HFFc6 (cell line): ENCODE results near the gene KCNMA1. TPM values are rescaled to one million over a fixed set of nuclear protein-coding genes. Genes with fewer than 3 reads are reported as not detected.

Experiments used
- DNase-seq: peaks from one replicate; pipeline ENCODE4 v3.0.0-alpha.2; 2018
- H3K27ac Mint-ChIP-seq: 2 replicates; pipeline ENCODE4 v1.8.0; 2020; ENCODE audit warnings: mild to moderate bottlenecking, mixed read lengths
- H3K27me3 Mint-ChIP-seq: 2 replicates; pipeline ENCODE4 v1.8.0; 2021; ENCODE audit warnings: mild to moderate bottlenecking, moderate library complexity, mixed read lengths; ENCODE audit not compliant: insufficient read depth
- H3K36me3 Mint-ChIP-seq: 2 replicates; pipeline ENCODE4 v1.8.0; 2021; ENCODE audit warnings: low read depth, mixed read lengths
- H3K4me1 Mint-ChIP-seq: 2 replicates; pipeline ENCODE4 v1.8.0; 2020; ENCODE audit warnings: low read depth, mixed read lengths
- H3K4me3 Mint-ChIP-seq: 2 replicates; pipeline ENCODE4 v1.8.0; 2020; ENCODE audit warnings: mild to moderate bottlenecking, moderate library complexity, mixed read lengths
- H3K9me3 Mint-ChIP-seq: 2 replicates; pipeline ENCODE4 v1.8.0; 2020; ENCODE audit warnings: mild to moderate bottlenecking, mixed read lengths
- CTCF ChIP-seq: fragments of 200-600 bp; sonication (generic); IDR thresholded peaks from 2 replicates; pipeline ENCODE4 v1.5.0; 2021; ENCODE audit warnings: antibody characterized with exemption, mild to moderate bottlenecking
- total RNA-seq, 6 experiments: library from RNA; stranded (reverse); fragmentation: NEBNext Ultra II Directional; extraction: Animal tissue kit (Norgen Biotek cat#: 25700); gene quantifications; 2 replicates in 1 of 6; 3 replicates in 5 of 6; pipeline ENCODE4 v1.2.3, GENCODE V29; 2021

The KCNMA1 gene
- total RNA-seq, 6 experiments from 2014 or later = 87.1 to 191 (median 93.5) TPM

DNA sequence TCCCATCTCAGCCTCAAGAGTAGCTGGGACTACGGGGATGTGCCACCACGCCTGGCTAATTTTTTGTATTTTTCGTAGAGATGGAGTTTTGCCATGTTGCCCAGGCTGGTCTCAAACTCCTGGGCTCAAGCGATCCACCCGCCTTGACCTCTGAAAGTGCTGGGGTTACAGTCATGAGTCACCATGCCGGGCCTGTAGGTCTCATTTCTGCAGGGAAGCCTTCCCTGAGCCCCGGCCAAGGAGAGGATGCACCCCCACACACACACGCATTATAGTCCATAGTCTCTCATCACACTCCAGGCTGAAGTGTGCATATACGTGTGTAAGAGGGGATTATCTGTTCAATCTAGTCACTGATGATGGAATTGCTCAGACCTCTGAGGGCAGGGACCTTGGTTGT, 29.3 kb downstream of the KCNMA1 start:
- no peaks in the 10 kb centered on the region; the same call in 1 of the 2 replicates for H3K27me3 Mint-ChIP-seq
- H3K36me3 Mint-ChIP-seq = no peaks in the 10 kb centered on the region; the same call in 1 of the 2 replicates
- no peak for DNase-seq
- H3K27ac Mint-ChIP-seq = peak overlapping the region; percentile 9; the same call in 1 of the 2 replicates
- H3K9me3 Mint-ChIP-seq = no peaks in the 10 kb centered on the region
- peaks cover 81% of the 10 kb centered on the region for H3K4me1 Mint-ChIP-seq
- no peak overlapping the region for H3K4me3 Mint-ChIP-seq
- TF ChIP-seq CTCF = no peak

DNA sequence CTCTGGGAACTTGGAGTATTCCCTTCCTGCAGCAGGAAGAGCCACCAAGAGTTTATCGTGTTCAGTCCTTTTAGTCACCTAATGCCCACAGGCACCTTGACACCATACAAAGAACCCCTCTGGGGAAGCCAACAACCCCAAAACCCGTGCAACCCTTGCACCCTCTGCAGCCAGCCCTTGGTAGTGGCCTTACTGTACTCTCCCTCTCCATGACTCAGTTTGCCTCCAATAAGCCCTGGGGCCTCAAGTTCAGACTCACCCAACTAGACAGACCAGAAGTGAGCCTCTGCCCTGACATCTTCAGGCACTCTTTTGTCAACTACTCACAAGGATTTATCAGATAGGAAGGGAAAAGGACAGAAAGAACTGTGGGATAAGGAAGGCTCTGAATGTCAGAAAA, 30.9 kb downstream of the KCNMA1 start:
- H3K36me3 Mint-ChIP-seq = no peaks in the 10 kb centered on the region; the same call in 1 of the 2 replicates
- no peak; the same call in 1 of the 2 replicates for TF ChIP-seq CTCF
- H3K4me3 Mint-ChIP-seq = no peak overlapping the region
- DNase-seq = no peak
- H3K9me3 Mint-ChIP-seq = no peaks in the 10 kb centered on the region
- no peak overlapping the region for H3K27ac Mint-ChIP-seq
- no peaks in the 10 kb centered on the region; the same call in 1 of the 2 replicates for H3K27me3 Mint-ChIP-seq
- H3K4me1 Mint-ChIP-seq = peaks cover 95% of the 10 kb centered on the region

DNA sequence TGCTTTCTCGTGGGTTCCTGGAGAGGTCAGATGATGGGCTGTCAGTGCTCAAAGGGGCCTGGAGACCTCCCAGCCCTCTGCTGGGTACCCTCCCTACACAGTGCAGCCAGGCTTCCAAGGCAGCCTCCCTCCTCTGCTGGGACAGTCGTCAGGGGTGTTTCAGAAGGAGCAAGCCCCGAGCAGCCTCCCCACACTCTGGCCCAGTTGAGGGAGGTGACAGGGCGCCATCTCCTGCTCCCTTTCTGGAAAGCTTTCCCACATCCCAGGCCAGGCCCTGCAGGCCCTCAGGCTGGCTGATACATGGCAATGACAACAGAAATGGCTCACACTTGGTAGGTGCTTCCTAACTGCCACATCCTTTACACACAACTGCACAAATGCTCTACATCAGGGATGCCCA, 32.1 kb downstream of the KCNMA1 start:
- peak; percentile 20 for DNase-seq
- Mint-ChIP-seq H3K27me3 (peaks cover 1% of the 10 kb centered on the region; the same call in 1 of the 2 replicates), H3K4me3 (no peak overlapping the region), H3K9me3 (no peaks in the 10 kb centered on the region), H3K36me3 (no peaks in the 10 kb centered on the region; the same call in 1 of the 2 replicates), H3K27ac (peak overlapping the region; percentile 73), H3K4me1 (peaks cover 94% of the 10 kb centered on the region)
- peak; percentile 51 for TF ChIP-seq CTCF

GRCh38 chr10:77604941-77605351, 32.7 kb downstream of the KCNMA1 start:
- H3K27me3 Mint-ChIP-seq = peaks cover 1% of the 10 kb centered on the region; the same call in 1 of the 2 replicates
- H3K4me1 Mint-ChIP-seq = peaks cover 91% of the 10 kb centered on the region

GRCh38 chr10:77604063-77604462, 33.5 kb downstream of the KCNMA1 start:
- Mint-ChIP-seq H3K27me3 (peaks cover 1% of the 10 kb centered on the region; the same call in 1 of the 2 replicates), H3K4me1 (peaks cover 91% of the 10 kb centered on the region), H3K36me3 (peaks cover 8% of the 10 kb centered on the region; the same call in 1 of the 2 replicates), H3K9me3 (no peaks in the 10 kb centered on the region), H3K27ac (no peak overlapping the region; the same call in 1 of the 2 replicates), H3K4me3 (no peak overlapping the region)
- no peak for DNase-seq
- TF ChIP-seq CTCF = no peak

More at GRCh38 chr10:77604941-77605351, 32.7 kb downstream of the KCNMA1 start:
- no peak for TF ChIP-seq CTCF
- Mint-ChIP-seq H3K4me3 (no peak overlapping the region), H3K9me3 (no peaks in the 10 kb centered on the region), H3K36me3 (no peaks in the 10 kb centered on the region; the same call in 1 of the 2 replicates), H3K27ac (peak overlapping the region; percentile 73)
- no peak for DNase-seq
